ENCODE measurements around the gene ELANE. TPM values are rescaled to one million over a fixed set of nuclear protein-coding genes. Genes with fewer than 3 reads are reported as not detected.
"Not testable (repeated sequence)": the region's sequence is repeated elsewhere in the genome, so short reads cannot be mapped to it uniquely, and the experiment has no call there.

ELANE gene
- total RNA-seq, 4 donors from 2014 or later, result 1.9 to 2.1 (median 2.1) TPM; not detected in 1

DNA sequence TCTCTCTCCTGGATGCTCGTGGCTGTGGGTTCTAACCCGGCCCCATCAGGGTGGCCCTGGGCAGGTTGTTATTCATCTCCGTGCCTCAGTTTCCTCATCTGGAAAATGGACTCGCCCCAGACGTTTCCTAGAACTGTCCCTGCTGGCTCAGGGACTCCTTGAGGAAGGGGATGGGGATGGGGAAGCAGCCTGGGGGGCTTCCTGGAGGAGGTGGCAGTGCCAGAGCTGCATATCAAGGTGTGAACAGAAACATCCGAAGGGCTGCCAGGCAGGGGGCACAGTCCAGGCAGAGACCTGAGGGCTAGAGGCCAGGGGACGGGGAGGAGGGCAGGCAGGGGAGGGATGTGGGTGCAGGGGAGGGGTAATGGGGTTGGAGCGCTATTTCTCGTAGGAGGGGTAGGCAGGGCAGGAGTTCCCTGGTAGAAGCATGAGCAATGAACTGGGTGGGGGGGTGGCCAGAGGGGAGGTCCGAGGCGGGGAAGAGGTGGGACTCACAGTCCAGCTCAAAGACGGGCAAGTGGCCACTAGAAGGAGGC, 3.6 kb upstream of the ELANE start:
- no peaks in the 10 kb centered on the region for H3K9me3 ChIP-seq
- TF ChIP-seq, protein P1, sequence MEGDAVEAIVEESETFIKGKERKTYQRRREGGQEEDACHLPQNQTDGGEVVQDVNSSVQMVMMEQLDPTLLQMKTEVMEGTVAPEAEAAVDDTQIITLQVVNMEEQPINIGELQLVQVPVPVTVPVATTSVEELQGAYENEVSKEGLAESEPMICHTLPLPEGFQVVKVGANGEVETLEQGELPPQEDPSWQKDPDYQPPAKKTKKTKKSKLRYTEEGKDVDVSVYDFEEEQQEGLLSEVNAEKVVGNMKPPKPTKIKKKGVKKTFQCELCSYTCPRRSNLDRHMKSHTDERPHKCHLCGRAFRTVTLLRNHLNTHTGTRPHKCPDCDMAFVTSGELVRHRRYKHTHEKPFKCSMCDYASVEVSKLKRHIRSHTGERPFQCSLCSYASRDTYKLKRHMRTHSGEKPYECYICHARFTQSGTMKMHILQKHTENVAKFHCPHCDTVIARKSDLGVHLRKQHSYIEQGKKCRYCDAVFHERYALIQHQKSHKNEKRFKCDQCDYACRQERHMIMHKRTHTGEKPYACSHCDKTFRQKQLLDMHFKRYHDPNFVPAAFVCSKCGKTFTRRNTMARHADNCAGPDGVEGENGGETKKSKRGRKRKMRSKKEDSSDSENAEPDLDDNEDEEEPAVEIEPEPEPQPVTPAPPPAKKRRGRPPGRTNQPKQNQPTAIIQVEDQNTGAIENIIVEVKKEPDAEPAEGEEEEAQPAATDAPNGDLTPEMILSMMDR (IDR thresholded peaks at IDR 0.05), result no peak
- no peak for TF ChIP-seq POLR2A (IDR thresholded peaks at IDR 0.05)
- intact Hi-C loops (cut with DNase I), result no loop called here
- H3K4me1 ChIP-seq, result peaks cover 20 to 25% of the 10 kb centered on the region in 2 donors
- no peaks in the 10 kb centered on the region for H3K27me3 ChIP-seq
- H3K4me3 ChIP-seq (replicated peaks in 1 of 3), result no peak overlapping the region
- no peak overlapping the region for H3K27ac ChIP-seq
- no peak for DNase-seq
- WGBS, 2 donors, result 52 to 60% methylated on average over 12 of the region's 12 CpGs
- no peaks in the 10 kb centered on the region for H3K36me3 ChIP-seq

DNA sequence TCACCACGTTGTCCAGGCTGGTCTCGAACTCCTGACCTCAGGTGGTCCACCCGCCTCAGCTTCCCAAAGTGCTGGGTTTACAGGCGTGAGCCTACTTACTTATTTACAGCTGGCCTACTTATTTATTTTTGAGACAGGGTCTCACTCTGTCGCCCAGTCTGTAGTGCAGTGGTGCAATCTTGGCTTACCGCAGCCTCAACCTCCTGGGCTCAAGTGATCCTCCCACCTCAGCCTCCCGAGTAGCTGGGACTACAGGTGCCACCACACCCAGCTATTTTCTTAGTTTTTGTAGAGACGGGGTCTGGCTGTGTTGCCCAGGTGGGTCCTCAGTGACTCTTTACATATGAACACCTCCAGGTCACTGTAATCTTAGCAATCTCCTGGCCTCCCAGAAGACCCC, 2.9 kb upstream of the ELANE start:
- not testable (repeated sequence) for H3K27me3 ChIP-seq, DNase-seq

DNA sequence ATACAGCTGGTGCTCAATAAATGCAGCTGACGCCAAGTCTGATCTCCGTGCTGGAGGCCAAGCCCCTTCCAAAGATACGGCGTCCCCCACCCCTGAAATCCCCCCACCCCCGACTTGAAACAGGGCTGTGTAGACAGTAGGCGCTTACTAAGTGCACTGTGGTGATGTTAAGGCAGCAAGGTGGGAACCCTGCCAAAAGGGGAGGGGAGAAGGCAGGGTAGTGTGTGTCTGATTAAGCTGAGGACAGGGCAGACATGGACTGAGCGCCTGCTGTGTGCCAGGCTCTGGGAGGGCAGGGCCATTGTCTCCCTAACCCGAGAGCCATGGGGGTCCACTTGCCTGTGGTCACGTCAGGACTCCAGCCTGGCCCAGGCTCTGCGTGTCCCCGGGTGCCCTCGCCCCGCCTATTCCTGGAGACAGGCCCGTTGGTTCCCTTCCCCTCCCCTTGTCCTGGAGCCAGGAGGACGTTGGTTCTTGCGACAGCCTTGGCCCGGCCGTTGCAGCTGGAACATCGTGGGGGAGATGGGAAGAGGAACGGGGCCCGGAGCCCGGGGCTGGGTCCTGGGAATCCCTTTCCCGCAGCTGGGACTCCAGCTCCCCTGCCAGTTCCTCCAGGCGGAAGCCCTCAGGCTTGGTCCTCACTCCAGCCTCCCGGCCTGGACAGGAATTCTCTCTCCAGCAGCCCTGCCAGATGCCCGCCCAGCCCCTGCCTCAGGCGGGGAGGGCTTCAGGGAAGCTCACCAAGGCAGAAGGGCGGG, 1.7 kb upstream of the ELANE start:
- Histone ChIP-seq H3K36me3 (no peaks in the 10 kb centered on the region), H3K27me3 (no peaks in the 10 kb centered on the region), H3K4me1 (peaks cover 10 to 19% of the 10 kb centered on the region in 2 donors), H3K4me3 (replicated peaks in 1 of 3) (no peak overlapping the region), H3K9me3 (no peaks in the 10 kb centered on the region), H3K27ac (peak overlapping the region; percentile 61 to 77 (median 76))
- DNase-seq, result peak; percentile 90 to 91
- intact Hi-C loops (cut with DNase I), result no loop called here
- no peak for TF ChIP-seq POLR2A (IDR thresholded peaks at IDR 0.05)
- TF ChIP-seq, protein P1 (IDR thresholded peaks at IDR 0.05), result no peak
- 31 to 50% methylated on average over 9 to 19 of the region's 28 CpGs for WGBS, 2 donors

More for the DNA sequence above, 2.9 kb upstream of the ELANE start:
- peaks cover 15 to 19% of the 10 kb centered on the region in 2 donors for H3K4me1 ChIP-seq
- H3K9me3 ChIP-seq; intact Hi-C loops (cut with DNase I); H3K27ac ChIP-seq; H3K36me3 ChIP-seq; H3K4me3 ChIP-seq (replicated peaks in 1 of 3): not testable (repeated sequence)
- 86 to 90% methylated on average over 8 of the region's 8 CpGs for WGBS, 2 donors

DNA sequence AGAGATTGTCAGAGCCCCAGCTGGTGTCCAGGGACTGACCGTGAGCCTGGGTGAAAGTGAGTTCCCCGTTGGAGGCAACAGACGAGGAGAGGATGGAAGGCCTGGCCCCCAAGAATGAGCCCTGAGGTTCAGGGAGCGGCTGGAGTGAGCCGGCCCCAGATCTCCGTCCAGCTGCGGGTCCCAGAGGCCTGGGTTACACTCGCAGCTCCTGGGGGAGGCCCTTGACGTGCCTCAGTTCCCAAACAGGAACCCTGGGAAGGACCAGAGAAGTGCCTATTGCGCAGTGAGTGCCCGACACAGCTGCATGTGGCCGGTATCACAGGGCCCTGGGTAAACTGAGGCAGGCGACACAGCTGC, 1.1 kb upstream of the ELANE start:
- H3K4me1 ChIP-seq, result peaks cover 10 to 19% of the 10 kb centered on the region in 2 donors
- H3K4me3 ChIP-seq (replicated peaks in 1 of 3), result no peak overlapping the region
- peak overlapping the region; percentile 61 to 77 (median 76) for H3K27ac ChIP-seq
- no peaks in the 10 kb centered on the region for H3K27me3 ChIP-seq
- H3K9me3 ChIP-seq, result no peaks in the 10 kb centered on the region
- 30 to 46% methylated on average over 5 to 8 of the region's 13 CpGs for WGBS, 2 donors
- TF ChIP-seq, protein P1 (IDR thresholded peaks at IDR 0.05), result no peak
- TF ChIP-seq POLR2A (IDR thresholded peaks at IDR 0.05), result no peak
- no peaks in the 10 kb centered on the region for H3K36me3 ChIP-seq
- intact Hi-C loops (cut with DNase I), result no loop called here
- DNase-seq, result no peak

DNA sequence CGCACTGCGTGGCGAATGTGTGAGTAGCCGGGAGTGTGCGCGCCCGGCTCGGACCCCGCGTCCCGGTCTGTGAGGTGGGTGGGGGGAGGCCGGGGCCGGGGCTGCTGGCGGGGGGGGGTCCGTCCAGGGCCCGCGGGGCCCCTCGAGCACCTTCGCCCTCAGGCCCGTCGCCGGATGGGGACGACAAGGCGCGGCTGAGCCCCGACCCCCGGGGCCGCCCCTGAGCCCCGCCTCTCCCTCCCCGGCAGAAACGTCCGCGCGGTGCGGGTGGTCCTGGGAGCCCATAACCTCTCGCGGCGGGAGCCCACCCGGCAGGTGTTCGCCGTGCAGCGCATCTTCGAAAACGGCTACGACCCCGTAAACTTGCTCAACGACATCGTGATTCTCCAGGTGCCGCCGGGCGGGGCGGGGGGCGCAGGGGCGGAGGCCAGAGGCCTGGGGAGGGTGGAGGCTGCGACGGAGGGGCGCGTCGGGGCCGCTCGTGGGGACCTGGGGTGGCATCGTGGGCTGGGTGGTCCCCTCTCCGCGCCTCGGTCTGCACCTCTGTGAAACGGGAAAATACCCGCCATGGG, 997 bp downstream of the ELANE start:
- Histone ChIP-seq H3K27me3 (no peaks in the 10 kb centered on the region), H3K9me3 (no peaks in the 10 kb centered on the region), H3K27ac (no peak overlapping the region), H3K36me3 (no peaks in the 10 kb centered on the region), H3K4me1 (peaks cover 10 to 14% of the 10 kb centered on the region in 2 donors), H3K4me3 (replicated peaks in 1 of 3) (no peak overlapping the region)
- no peak for DNase-seq
- intact Hi-C loops (cut with DNase I), result no loop called here
- 18 to 39% methylated on average over 8 to 22 of the region's 67 CpGs for WGBS, 2 donors
- TF ChIP-seq, protein P1 (IDR thresholded peaks at IDR 0.05), result no peak
- TF ChIP-seq POLR2A (IDR thresholded peaks at IDR 0.05), result no peak

DNA sequence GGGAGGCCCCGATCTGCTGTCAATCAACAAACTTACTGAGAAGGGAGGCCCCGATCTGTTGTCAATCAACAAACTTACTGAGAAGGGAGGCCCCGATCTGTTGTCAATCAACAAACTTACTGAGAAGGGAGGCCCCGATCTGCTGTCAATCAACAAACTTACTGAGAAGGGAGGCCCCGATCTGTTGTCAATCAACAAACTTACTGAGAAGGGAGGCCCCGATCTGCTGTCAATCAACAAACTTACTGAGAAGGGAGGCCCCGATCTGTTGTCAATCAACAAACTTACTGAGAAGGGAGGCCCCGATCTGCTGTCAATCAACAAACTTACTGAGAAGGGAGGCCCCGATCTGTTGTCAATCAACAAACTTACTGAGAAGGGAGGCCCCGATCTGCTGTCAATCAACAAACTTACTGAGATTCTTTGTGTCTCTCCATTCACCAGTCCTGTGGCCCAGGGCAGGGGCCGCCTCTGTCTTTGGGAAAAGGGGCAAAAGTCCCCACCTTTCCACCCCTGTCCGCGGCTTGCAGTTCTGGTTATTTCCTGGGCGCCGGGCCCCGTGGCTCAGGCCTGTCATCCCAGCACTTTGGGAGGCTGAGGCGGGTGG, 1.6 kb downstream of the ELANE start:
- intact Hi-C loops (cut with DNase I); DNase-seq: not testable (repeated sequence)

More for the DNA sequence above, 1.6 kb downstream of the ELANE start:
- H3K4me3 ChIP-seq (replicated peaks in 1 of 3); H3K27me3 ChIP-seq; H3K27ac ChIP-seq; H3K36me3 ChIP-seq; H3K9me3 ChIP-seq: not testable (repeated sequence)
- 79 to 96% methylated on average over 7 to 11 of the region's 17 CpGs for WGBS, 2 donors
- H3K4me1 ChIP-seq, result peaks cover 10% of the 10 kb centered on the region in 2 donors

Data from thyroid gland (tissue), 4 donors.